ENCODE results near the gene RFC1. TPM values are rescaled to one million over a fixed set of nuclear protein-coding genes. Genes with fewer than 3 reads are reported as not detected.
"Not testable (repeated sequence)": the region's sequence is repeated elsewhere in the genome, so short reads cannot be mapped to it uniquely, and the experiment has no call there.

Gene RFC1
- total RNA-seq (10 to 100 TPM; 30.6 to 37.5 (median 33.5) TPM), polyA plus RNA-seq (11.2 TPM)
- long read RNA-seq, donor 1, full-length matches to known transcripts: 10 of 37 reads
- long read RNA-seq, donor 1, partial matches to known transcripts: 23 of 37 reads
- long read RNA-seq, donor 1, other reads (novel, unspliced or antisense): 4 of 37 reads
- long read RNA-seq, donor 2, full-length matches to known transcripts: 13 of 21 reads
- long read RNA-seq, donor 2, partial matches to known transcripts: 2 of 21 reads
- long read RNA-seq, donor 2, other reads (novel, unspliced or antisense): 6 of 21 reads
- long read RNA-seq, donor 3, full-length matches to known transcripts: 12 of 57 reads
- long read RNA-seq, donor 3, partial matches to known transcripts: 39 of 57 reads
- long read RNA-seq, donor 3, other reads (novel, unspliced or antisense): 6 of 57 reads
- long read RNA-seq, donor 4, full-length matches to known transcripts: 25 of 33 reads
- long read RNA-seq, donor 4, partial matches to known transcripts: 5 of 33 reads
- long read RNA-seq, donor 4, other reads (novel, unspliced or antisense): 3 of 33 reads

DNA sequence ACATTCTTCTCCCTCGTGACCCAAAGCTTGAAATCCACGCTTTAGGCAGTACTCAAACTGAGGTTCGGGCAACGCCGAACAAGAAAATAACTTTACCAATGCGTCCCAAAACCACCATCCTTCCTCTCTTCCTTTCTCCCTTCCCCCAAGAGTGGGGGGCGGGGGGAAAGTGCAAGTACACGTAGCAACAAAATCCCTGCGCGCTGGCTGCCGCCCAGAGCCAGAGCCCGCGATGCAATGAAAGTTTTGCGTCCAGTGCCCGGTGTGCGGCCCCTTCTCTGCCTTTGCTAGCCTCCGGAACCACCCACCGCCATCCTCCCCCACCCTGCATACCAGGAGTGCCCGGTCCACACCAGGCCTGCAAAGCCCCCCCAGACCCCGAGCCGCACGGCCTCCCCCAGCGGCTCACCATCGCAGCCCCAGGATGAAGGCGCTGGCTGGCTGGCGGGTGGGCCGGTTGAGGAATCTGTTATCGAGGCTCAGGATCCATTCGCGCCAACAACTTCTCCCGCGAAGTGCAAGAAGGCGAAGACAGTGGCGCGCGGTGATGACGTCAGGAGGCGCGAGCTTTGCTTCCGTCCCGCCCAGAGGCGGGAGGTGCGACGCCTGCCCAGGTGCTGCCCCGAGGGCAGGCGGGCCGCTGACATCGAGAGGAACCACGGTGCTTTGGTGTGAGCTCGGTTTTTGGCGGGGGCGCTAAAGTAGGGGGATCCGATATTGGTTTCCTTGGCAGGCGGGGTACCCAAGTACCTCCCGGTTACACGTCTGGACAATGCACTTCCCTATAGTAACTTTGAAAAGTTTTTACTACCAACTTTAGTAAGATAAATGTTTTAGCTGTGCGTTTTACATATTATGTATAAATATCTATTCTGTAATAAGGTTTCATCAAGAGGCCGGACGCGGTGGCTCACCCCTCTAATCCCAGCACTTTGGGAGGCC is at the start of gene RFC1:
TSS of gene RFC1 (minus strand) at position 533 of the 942 bp plus-strand sequence. CDS start at position 412, 121 bp downstream.
- Histone ChIP-seq H3K9me3 (ENCODE audit: control insufficient read depth, low read length) (no peaks in the 10 kb centered on the region), H3K27ac (ENCODE audit: low read length) (peak within 1 kb of the TSS; percentile 81), H3K4me1 (ENCODE audit: control insufficient read depth, insufficient read depth, low read length) (no peaks in the 10 kb centered on the region), H3K4me3 (ENCODE audit: low read length) (peak within 1 kb of the TSS; percentile 94), H3K27me3 (ENCODE audit: control insufficient read depth, insufficient read depth) (no peaks in the 10 kb centered on the region)
- ATAC-seq (peak; percentile 96), DNase-seq (peak; percentile 93 to 98 (median 97))
- intact Hi-C loops (cut with DNase I): no loop called here
- WGBS: 4% methylated on average over 60 of the region's 60 CpGs

DNA sequence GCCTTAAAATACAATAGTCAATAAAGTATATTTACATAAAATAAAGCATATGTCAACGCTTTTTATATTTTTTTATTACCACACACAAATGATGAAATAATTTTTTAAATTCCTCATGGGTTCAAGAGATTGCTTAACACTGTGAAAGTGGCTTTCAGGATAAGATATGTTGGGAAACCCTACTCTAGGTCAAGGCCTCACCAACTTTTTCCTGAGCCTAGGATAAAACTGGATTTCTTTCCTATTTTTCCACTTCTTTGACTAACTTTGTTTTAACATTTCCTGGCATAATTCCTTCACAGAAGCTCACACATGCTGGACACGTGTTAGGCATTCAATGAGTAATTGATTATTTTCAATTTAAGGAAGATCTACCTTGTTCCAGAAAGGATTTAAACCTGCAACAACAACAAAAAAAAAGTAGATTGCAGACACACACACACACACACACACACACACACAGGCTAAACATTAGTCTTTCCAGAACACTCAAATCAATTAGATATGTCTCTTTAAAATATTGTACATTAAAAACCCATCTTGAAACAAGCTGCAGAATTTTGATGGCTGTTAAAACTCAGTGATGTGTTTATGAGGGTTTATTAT is 49.6 kb upstream of the RFC1 start:
- no peak for DNase-seq
- no peaks in the 10 kb centered on the region for H3K27me3 ChIP-seq (ENCODE audit: control insufficient read depth, insufficient read depth)
- ATAC-seq: no peak
- intact Hi-C loops (cut with DNase I): no loop called here
- no peak overlapping the region for H3K4me3 ChIP-seq (ENCODE audit: low read length)
- WGBS: 61% methylated on average over 2 of the region's 2 CpGs
- H3K4me1 ChIP-seq (ENCODE audit: control insufficient read depth, insufficient read depth, low read length): no peaks in the 10 kb centered on the region
- no peak overlapping the region for H3K27ac ChIP-seq (ENCODE audit: low read length)
- no peaks in the 10 kb centered on the region for H3K9me3 ChIP-seq (ENCODE audit: control insufficient read depth, low read length)

DNA sequence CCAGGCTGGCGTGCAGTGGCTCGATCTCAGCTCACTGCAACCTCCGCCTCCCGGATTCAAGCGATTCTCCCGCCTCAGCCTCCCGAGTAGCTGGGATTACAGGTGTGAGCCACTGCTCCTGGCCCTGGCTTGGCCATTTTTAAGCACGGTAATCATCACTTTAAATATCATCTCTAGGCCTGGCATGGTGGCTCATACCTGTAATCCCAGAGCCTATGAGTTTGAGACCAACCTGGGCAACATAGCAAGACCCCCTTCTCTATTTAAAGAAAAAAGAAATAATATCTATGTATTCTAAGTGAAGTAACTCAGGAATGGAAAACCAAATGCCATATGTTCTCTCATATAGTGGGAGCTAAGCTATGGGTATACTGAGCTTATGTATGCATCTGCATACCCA is 45.4 kb upstream of the RFC1 start:
- WGBS: 92% methylated on average over 8 of the region's 8 CpGs
- H3K27me3 ChIP-seq (ENCODE audit: control insufficient read depth, insufficient read depth); H3K4me1 ChIP-seq (ENCODE audit: control insufficient read depth, insufficient read depth, low read length); H3K9me3 ChIP-seq (ENCODE audit: control insufficient read depth, low read length); H3K27ac ChIP-seq (ENCODE audit: low read length); intact Hi-C loops (cut with DNase I); DNase-seq; H3K4me3 ChIP-seq (ENCODE audit: low read length); ATAC-seq: not testable (repeated sequence)

DNA sequence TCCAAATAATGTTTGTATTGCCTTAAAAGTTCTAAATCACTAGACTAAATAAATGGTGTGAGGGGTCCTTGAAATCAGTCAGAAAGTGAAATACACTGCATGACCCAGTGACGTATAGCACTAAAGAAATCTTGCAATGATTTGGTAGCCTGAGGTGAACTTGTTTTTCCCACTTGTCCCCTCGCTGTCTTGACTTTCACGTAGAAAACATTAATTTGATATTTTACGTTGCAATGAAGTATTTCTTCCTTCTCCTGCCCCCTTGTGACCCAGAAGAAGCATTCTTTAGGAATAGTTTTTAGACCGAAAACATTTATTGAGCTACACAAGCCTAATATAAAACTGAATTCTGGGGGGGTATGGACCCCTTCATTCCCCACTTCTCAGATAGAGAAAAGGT is 44.3 kb upstream of the RFC1 start:
- Histone ChIP-seq H3K27me3 (ENCODE audit: control insufficient read depth, insufficient read depth) (no peaks in the 10 kb centered on the region), H3K9me3 (ENCODE audit: control insufficient read depth, low read length) (no peaks in the 10 kb centered on the region), H3K27ac (ENCODE audit: low read length) (no peak overlapping the region), H3K4me3 (ENCODE audit: low read length) (no peak overlapping the region), H3K4me1 (ENCODE audit: control insufficient read depth, insufficient read depth, low read length) (no peaks in the 10 kb centered on the region)
- DNase-seq (no peak), ATAC-seq (no peak)
- intact Hi-C loops (cut with DNase I): no loop called here
- WGBS: 37% methylated on average over 5 of the region's 5 CpGs

GRCh38 chr4:39407584-39407885 is 41.4 kb upstream of the RFC1 start:
- ATAC-seq: no peak
- intact Hi-C loops (cut with DNase I): no loop called here
- no peaks in the 10 kb centered on the region for H3K4me1 ChIP-seq (ENCODE audit: control insufficient read depth, insufficient read depth, low read length)
- no peaks in the 10 kb centered on the region for H3K27me3 ChIP-seq (ENCODE audit: control insufficient read depth, insufficient read depth)
- H3K27ac ChIP-seq (ENCODE audit: low read length): no peak overlapping the region
- H3K4me3 ChIP-seq (ENCODE audit: low read length): no peak overlapping the region
- WGBS: 42% methylated on average over 1 of the region's 1 CpG
- no peaks in the 10 kb centered on the region for H3K9me3 ChIP-seq (ENCODE audit: control insufficient read depth, low read length)
- no peak for DNase-seq

GRCh38 chr4:39406763-39407583 is 40.8 kb upstream of the RFC1 start, which contains the start of gene KLB:
TSS of gene KLB (plus strand) at chr4:39406930. CDS start at chr4:39406950, 20 bp downstream.
- WGBS: 29% methylated on average over 12 of the region's 12 CpGs
- H3K4me3 ChIP-seq (ENCODE audit: low read length): peak within 1 kb of the TSS; percentile 16
- H3K4me1 ChIP-seq (ENCODE audit: control insufficient read depth, insufficient read depth, low read length): no peaks in the 10 kb centered on the region
- H3K27me3 ChIP-seq (ENCODE audit: control insufficient read depth, insufficient read depth): no peaks in the 10 kb centered on the region
- no peak within 1 kb of the TSS for H3K27ac ChIP-seq (ENCODE audit: low read length)
- ATAC-seq (no peak), DNase-seq (no peak)
- intact Hi-C loops (cut with DNase I): no loop called here
- no peaks in the 10 kb centered on the region for H3K9me3 ChIP-seq (ENCODE audit: control insufficient read depth, low read length)

DNA sequence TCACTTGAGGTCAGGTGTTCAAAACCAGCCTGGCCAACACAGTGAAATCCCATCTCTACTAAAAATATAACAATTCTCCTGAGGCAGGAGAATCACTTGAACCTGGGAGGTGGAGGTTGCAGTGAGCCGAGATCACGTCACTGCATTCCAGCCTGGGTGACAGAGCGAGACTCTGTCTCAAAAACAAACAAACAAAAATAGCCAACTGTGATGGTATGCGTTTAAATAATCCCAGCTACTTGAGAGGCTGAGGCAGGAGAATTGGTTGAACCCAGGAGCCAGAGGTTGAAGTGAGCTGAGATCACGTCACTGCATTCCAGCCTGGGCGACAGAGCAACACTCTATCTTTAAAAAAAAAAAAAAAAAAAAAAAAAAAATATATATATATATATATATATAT is 35.5 kb upstream of the RFC1 start:
- 49% methylated on average over 6 of the region's 6 CpGs for WGBS
- H3K4me1 ChIP-seq (ENCODE audit: control insufficient read depth, insufficient read depth, low read length); DNase-seq; H3K4me3 ChIP-seq (ENCODE audit: low read length); ATAC-seq; H3K27ac ChIP-seq (ENCODE audit: low read length); H3K27me3 ChIP-seq (ENCODE audit: control insufficient read depth, insufficient read depth); H3K9me3 ChIP-seq (ENCODE audit: control insufficient read depth, low read length); intact Hi-C loops (cut with DNase I): not testable (repeated sequence)

GRCh38 chr4:39394706-39395105 is 28.5 kb upstream of the RFC1 start:
- no peak for DNase-seq
- Histone ChIP-seq H3K27ac (ENCODE audit: low read length) (no peak overlapping the region), H3K27me3 (ENCODE audit: control insufficient read depth, insufficient read depth) (no peaks in the 10 kb centered on the region), H3K4me3 (ENCODE audit: low read length) (no peak overlapping the region), H3K4me1 (ENCODE audit: control insufficient read depth, insufficient read depth, low read length) (no peaks in the 10 kb centered on the region), H3K9me3 (ENCODE audit: control insufficient read depth, low read length) (no peaks in the 10 kb centered on the region)
- ATAC-seq: no peak
- intact Hi-C loops (cut with DNase I): no loop called here
- 53% methylated on average over 3 of the region's 3 CpGs for WGBS

GRCh38 chr4:39390603-39391002 is 24.4 kb upstream of the RFC1 start:
- DNase-seq (no peak), ATAC-seq (no peak)
- no peak overlapping the region for H3K27ac ChIP-seq (ENCODE audit: low read length)
- H3K4me1 ChIP-seq (ENCODE audit: control insufficient read depth, insufficient read depth, low read length): no peaks in the 10 kb centered on the region
- WGBS: 56% methylated on average over 6 of the region's 6 CpGs
- H3K4me3 ChIP-seq (ENCODE audit: low read length): no peak overlapping the region
- H3K9me3 ChIP-seq (ENCODE audit: control insufficient read depth, low read length): no peaks in the 10 kb centered on the region
- intact Hi-C loops (cut with DNase I): no loop called here
- H3K27me3 ChIP-seq (ENCODE audit: control insufficient read depth, insufficient read depth): no peaks in the 10 kb centered on the region

- 90% methylated on average over 11 of the region's 11 CpGs for WGBS
- Histone ChIP-seq H3K4me1 (ENCODE audit: control insufficient read depth, insufficient read depth, low read length) (no peaks in the 10 kb centered on the region), H3K27me3 (ENCODE audit: control insufficient read depth, insufficient read depth) (no peaks in the 10 kb centered on the region), H3K27ac (ENCODE audit: low read length) (no peak overlapping the region), H3K9me3 (ENCODE audit: control insufficient read depth, low read length) (no peaks in the 10 kb centered on the region), H3K4me3 (ENCODE audit: low read length) (no peak overlapping the region)
- intact Hi-C loops (cut with DNase I): no loop called here
- no peak for ATAC-seq
- DNase-seq: no peak
Observed at GRCh38 chr4:39384563-39384962, 18.4 kb upstream of the RFC1 start.

Data from right cardiac atrium (tissue), 5 donors.